ENCODE results near the gene CNTNAP2.
"Not testable (repeated sequence)": the region's sequence is repeated elsewhere in the genome, so short reads cannot be mapped to it uniquely, and the experiment has no call there.

CNTNAP2 gene

GRCh38 chr7:148045521-148045920 is 1928.9 kb downstream of the CNTNAP2 start:
- DNase-seq (ENCODE audit: low read depth in 2 of 2, low spot score in 1 of 2) = no peak

DNA sequence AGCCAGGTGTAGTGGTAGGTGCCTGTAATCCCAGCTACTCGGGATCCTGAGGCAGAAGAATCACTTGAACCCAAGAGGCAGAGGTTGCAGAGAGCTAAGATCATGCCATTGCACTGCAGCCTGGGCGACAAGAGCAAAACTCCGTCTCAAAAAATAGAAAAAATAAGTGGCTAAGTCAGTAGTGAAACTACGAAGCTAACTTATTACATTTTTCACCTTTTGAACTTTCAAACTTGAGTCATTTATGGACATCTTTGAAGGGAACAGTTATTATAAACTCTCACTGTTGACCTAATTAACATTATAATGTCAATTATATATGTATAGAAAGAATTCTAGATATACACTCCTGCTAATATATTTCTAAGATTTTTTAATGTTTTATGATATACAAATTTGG is 1932.5 kb downstream of the CNTNAP2 start:
- DNase-seq (ENCODE audit: low read depth in 2 of 2, low spot score in 1 of 2) = no peak

- no peak for DNase-seq (ENCODE audit: low read depth in 2 of 2, low spot score in 1 of 2)
Observed at GRCh38 chr7:148050492-148051158, 1934.0 kb downstream of the CNTNAP2 start.

DNA sequence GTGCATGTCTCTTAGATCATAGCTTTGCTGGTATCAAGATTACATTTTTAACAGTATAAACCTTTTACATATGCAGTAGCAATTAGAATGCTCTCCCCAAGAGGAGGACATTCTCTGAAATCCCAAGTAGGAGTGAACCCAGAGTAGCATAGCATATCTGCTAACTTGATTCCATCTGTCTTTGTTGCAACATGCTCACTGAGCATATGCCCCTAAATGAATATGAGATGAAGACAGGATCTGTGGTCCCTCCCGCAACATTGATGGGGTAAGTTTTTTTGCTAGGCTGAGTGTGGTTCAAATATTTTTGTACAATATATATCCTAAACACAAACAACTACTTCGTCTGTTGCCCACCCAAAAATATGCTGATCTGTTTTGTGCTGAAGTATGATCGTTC is 1939.8 kb downstream of the CNTNAP2 start:
- DNase-seq (ENCODE audit: low read depth in 2 of 2, low spot score in 1 of 2) = no peak

GRCh38 chr7:148058092-148058491 is 1941.5 kb downstream of the CNTNAP2 start:
- no peak for DNase-seq (ENCODE audit: low read depth in 2 of 2, low spot score in 1 of 2)

DNA sequence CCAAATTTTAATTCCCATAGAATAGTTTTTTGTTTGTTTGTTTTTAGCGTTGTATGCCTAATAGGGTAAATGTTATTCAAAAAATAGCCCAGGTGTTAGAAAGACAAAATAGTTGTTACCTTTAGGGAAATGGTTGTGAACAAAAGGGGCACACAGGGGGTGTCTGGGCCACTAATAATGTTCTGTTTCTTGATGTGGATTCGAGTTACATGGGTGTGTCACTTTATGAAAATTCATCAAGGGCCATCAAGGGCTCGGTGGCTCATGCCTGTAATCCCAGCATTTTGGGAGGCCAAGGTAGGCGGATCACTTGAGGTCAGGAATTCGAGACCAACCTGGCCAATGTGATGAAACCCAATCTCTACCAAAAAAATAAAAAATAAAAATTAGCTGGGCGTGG is 1942.2 kb downstream of the CNTNAP2 start:
- no peak for DNase-seq (ENCODE audit: low read depth in 2 of 2, low spot score in 1 of 2)

DNA sequence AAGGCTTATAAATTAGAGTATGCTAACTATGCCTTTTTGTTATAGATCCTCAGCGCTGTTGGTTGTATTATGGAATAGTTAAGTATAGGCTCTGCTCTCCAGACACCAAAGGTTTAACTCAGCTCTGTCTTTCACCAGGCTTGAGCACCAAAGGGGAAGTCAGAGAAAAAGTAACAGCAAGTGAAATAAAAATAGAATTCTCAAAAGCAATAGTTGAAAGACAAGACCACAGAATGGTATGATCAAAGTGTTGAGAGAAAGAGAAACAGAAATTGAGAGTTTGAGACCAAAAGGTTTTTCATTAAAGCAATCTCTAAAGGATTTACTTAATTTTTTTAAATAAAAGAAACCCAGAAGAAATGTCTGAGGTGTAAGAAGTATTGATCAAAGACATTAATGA is 1944.1 kb downstream of the CNTNAP2 start:
- no peak for DNase-seq (ENCODE audit: low read depth in 2 of 2, low spot score in 1 of 2)

DNA sequence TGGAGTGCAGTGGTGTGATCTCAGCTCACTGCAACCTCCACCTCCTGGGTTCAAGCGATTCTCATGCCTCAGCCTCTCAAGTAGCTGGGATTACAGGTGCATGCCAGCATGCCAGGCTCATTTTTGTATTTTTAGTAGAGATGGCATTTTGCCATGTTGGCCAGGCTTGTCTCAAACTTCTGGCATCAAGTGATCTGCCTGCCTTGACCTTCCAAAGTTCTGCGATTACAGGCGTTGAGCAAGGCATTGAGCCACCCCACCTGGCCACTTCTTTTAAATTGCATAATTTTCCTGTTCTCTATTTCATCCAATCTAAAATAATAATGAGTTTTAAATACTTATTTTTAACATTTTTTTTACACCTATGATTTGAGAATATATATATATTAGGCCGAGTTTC is 1961.5 kb downstream of the CNTNAP2 start:
- not testable (repeated sequence) for DNase-seq (ENCODE audit: low read depth in 2 of 2, low spot score in 1 of 2)

GRCh38 chr7:148079206-148080080 is 1962.8 kb downstream of the CNTNAP2 start:
- DNase-seq (ENCODE audit: low read depth in 2 of 2, low spot score in 1 of 2) = no peak

GRCh38 chr7:148083448-148083847 is 1966.8 kb downstream of the CNTNAP2 start:
- no peak for DNase-seq (ENCODE audit: low read depth in 2 of 2, low spot score in 1 of 2)

- no peak for DNase-seq (ENCODE audit: low read depth in 2 of 2, low spot score in 1 of 2)
Observed at GRCh38 chr7:148084138-148084537, 1967.5 kb downstream of the CNTNAP2 start.

GRCh38 chr7:148091882-148092281 is 1975.3 kb downstream of the CNTNAP2 start:
- DNase-seq (ENCODE audit: low read depth in 2 of 2, low spot score in 1 of 2) = no peak

DNA sequence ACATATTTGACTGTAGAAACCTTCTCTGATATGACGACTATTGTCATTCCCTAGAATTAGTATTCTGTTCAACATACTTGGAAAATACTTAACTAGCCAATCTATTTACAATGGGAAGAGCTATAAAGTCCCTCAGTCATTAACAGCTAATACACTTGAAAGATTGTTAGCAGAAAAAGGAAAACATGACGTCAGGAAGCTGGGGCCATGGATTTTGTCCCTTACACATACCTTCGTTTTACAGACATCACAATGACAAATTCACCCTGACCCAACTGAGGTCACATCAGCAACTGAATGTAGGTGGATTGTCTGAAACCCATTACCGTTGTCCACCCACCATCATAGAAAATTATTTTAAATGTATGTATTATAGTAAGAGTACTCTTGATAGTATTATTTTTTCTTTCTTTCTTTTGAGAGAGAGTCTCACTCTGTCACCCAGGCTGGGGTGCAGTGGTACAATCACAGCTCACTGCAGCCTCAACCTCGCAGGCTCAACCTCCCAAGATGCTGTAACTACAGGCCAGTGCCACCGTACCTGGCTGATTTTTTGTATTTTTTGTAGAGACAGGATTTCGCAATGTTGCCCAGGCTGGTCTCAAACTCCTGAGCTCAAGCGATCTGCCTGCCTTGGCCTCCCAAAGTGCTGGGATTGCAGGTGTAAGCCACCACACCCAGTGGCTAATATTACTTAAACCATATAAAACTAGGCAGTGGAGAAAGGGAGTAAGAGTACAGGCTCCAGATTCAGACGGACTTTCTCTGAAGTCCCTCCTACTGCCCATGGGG is 1977.0 kb downstream of the CNTNAP2 start:
- DNase-seq (ENCODE audit: low read depth in 2 of 2, low spot score in 1 of 2) = no peak

DNA sequence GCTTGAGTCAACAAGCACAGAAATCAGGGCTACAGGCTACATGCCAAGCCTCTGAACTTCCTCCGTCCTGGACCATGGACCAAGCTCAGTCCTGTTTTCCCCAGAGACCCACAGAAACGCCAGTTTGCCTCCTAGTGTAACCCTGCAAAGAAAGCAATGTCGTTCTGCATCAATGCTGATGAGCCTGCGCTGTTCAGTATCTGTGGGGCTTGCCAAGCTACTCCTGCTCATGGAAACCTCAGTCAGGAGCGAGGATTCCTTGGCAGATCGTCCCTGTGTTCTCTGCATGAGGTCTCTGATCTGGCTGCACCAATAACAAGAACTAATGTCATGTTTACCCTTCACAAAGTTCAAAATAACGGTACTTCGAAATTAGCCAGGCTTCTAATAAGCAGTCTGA is 1978.5 kb downstream of the CNTNAP2 start:
- DNase-seq (ENCODE audit: low read depth in 2 of 2, low spot score in 1 of 2) = no peak

GRCh38 chr7:148104136-148104716 is 1987.6 kb downstream of the CNTNAP2 start:
- no peak for DNase-seq (ENCODE audit: low read depth in 2 of 2, low spot score in 1 of 2)

- no peak for DNase-seq (ENCODE audit: low read depth in 2 of 2, low spot score in 1 of 2)
Observed at GRCh38 chr7:148104924-148105323, 1988.3 kb downstream of the CNTNAP2 start.

- no peak for DNase-seq (ENCODE audit: low read depth in 2 of 2, low spot score in 1 of 2)
Observed at GRCh38 chr7:148105853-148106252, 1989.3 kb downstream of the CNTNAP2 start.

- no peak for DNase-seq (ENCODE audit: low read depth in 2 of 2, low spot score in 1 of 2)
Observed at GRCh38 chr7:148107443-148108127, 1991.0 kb downstream of the CNTNAP2 start.

DNA sequence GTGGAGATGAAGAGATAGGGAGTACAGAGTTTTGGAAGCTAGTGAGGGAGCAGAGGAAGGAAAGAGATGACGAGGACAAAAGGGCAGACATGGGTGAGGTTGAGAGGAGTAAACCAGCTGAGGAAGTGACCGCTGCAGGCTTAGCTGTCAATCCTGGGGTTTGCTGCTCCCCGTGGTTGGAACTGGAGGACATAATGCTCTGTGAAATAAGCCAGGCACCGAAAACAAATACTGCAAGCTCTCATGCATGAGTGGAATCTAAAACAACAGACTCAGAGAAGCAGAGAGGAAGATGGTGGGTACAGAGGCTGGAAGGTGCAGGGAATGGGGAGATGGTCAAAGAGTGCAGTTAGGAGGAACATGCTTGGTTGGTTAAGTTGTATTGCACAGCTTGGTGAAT is 1991.8 kb downstream of the CNTNAP2 start:
- no peak for DNase-seq (ENCODE audit: low read depth in 2 of 2, low spot score in 1 of 2)

- DNase-seq (ENCODE audit: low read depth in 2 of 2, low spot score in 1 of 2) = no peak
Observed at GRCh38 chr7:148110097-148110868, 1993.7 kb downstream of the CNTNAP2 start.

All from stimulated activated CD8-positive, alpha-beta memory T cell treated with anti-CD3 and anti-CD28 coated beads, Interleukin-4, amount 100 ng/mL, for 4 hours (primary cell).